GM18519 (cell line): ENCODE data around the gene TEAD1.

Experiments used
- ATAC-seq: cut with Tn5 transposase; IDR thresholded peaks from one replicate; pipeline ENCODE4 v1.9.1; 2021; ENCODE audit warnings: mild to moderate bottlenecking, moderate library complexity; ENCODE audit not compliant: unreplicated experiment, low FRiP score

Gene TEAD1

DNA sequence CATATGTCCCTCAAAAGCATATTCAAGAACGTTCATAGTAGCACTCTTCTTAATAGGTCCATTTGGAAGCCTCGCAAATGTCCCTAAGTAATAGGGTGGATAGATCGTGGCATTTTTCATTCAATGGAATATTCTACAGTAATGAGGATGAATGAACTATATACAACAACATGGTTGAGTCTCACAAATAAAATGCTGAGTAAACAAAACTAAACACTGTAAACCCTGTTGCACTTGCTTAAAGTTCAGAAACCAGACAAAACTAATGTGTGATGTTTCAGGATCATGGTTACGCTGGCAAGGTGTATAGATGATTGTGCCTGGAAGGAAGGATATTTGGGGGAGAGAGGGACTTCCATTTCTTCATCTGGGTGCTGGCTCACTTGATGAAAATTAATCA lies 244.4 kb downstream of the TEAD1 start:
- ATAC-seq, result no peak

DNA sequence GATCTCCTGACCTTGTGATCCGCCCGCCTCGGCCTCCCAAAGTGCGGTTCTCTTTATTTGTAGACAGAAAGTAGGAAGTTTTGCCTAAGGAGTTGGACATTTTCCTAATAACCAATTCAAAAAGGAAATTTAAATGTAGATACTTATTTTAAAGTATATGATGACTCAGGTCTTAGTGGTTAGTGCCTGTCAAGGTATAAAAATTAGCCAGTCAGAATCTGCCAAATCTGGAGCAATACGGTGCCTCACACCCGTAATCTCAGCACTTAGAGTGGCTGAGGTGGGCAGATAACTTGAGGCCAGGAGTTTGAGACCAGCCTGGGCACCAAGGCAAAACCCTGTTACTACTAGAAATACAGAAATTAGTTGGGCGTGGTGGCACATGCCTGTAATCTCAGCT lies 248.2 kb downstream of the TEAD1 start:
- no peak for ATAC-seq

DNA sequence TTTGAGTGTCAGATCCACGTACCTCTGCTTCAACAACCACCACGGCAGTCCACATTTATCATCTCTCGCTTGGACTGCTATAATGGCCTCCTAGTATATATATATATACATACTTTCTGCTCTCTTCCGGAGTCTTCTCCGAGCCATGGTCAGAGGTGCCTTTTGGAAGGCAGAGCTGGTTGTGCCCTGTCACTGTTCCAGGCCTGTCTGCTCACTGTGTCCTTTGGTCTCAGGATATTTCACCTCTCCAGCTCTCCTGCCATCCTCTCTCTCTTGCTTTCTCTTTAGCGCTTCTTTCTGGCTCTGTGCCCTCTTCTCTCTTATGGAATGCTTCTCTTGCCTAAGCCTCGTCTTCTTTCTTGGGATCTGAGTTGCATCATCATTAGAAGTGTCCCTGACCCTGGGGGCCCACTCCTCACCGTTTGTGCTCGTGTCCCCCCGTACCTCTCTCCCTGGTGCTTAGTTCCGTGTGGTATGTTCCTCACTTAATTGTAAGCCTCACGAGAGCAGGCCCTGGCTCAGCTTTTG lies 248.8 kb downstream of the TEAD1 start:
- ATAC-seq, result no peak

- ATAC-seq, result no peak
Observed at GRCh38 chr11:12924650-12925049, 250.4 kb downstream of the TEAD1 start.

DNA sequence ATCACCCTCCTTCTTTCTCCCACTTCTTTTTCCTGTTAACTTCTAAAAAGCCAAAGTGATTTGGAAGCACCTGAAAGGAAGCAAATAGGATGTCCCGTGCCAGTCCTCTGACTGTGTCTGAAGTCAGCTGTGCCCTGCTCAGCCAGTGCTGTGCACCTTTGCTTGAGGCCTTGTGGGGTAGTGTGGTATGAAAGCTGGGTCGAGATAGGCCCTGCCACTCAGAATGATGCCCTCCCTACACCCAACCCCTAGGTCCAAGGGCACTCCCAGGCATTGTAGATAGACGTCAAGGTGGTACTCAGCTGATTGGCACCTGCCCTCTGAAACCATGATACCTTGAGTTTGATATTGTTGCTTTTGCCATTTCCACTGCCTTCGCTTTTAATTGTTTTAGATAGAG lies 251.3 kb downstream of the TEAD1 start:
- ATAC-seq, result no peak

DNA sequence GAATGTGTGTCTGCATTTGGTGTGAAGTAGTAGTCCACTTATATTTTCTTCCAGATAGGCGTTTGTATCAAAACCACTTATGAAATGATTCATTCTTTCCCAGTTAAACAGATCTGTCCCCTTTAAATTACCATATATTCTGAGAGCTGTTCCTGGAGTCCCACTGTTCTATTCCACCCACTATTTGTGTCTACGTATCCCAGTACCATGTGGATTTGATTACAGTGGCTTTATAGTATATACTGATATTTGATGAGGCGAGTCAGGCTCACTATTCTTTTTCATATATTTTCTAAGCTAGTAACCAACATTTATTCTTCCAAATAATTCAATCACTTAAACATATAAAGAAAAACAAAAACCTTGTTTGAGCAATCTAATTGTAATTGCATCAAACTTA lies 253.0 kb downstream of the TEAD1 start:
- ATAC-seq, result no peak

DNA sequence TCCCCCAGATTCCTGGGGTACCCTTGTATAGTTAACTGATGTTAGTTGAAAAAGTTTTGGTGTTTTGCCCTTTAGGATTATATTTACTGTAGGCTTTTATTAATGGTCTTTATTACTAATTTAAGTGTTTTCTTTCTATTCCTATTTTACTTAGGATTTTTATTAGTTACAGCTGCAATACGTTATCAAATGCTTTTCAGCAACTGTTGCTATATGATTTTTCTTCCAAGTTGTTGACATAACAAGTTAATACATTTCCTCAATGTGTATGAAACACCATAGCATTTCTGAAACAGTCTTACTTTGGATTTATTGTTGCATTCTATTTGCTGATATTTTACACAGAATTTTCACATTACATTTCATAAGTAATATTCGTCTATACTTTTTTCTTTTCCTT lies 253.7 kb downstream of the TEAD1 start:
- no peak for ATAC-seq

- ATAC-seq, result no peak
Observed at GRCh38 chr11:12930850-12931249, 256.6 kb downstream of the TEAD1 start.

DNA sequence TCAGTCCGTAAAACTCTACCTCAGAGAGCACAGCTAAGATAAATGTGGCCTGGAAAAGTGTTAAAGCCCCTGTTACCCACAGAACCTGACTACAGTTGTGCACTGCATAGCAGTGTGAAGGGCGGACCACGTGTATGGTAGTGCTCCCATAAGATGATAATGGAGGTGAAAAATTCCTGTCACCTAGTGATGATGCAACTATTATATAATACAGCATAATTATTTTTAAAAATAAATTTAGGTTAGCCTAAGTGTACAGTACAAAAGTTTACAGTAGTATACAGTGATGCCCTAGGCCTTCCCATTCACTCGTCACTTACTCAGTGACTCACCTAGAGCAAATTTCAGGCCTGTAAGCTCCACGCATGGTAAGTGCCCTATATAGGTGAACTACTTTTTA lies 258.3 kb downstream of the TEAD1 start:
- ATAC-seq, result no peak

DNA sequence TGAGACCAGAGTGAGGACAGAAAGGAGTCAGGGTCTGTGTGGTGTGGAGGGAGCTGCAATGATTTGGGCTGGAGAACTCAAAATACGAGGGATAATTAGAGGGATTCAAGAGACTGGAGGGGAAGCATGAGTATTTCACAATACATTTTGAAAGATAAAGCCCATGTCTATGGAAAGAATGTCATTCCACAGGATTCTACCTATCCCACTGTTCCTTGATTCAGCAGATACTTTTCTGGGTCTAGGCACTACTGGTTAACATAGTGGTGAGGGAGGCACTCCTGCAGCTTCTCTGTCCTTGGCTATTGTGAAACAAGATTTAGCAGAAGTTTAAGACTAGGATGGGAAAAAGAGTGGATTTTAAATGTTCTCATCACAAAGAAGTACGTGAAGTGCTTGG lies 262.0 kb downstream of the TEAD1 start:
- no peak for ATAC-seq

DNA sequence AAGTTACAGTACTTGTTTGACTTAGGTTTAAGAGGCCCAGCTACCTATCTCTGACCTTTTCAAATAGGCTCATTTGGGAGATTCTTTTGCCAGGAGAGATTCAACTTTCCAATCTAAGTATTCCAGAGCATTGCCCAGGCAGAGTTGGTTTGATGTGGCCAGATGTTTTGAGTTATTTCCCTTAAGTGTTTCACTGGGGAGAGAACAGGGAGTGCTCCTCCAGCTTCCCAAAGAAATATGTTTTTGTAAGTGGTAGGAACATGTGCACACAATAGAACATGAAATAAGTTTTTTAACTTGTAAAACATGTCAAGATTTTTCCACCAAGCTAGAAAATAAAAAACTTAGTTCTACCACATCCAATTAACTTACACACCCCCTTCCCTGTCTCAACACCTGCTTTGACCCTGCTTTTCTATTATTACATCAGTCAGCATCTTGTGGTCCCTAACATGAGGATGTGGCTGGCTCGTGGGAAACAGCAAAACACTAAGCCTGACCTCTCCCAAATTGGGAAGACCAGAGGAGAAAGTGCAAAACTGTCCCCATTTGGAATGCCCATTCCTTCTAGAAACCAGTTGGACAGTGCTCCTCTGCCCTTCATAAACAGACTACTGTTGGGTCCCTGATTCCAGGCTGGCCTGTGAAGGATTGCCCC lies 264.5 kb downstream of the TEAD1 start:
- no peak for ATAC-seq

GRCh38 chr11:12941671-12942070 lies 267.4 kb downstream of the TEAD1 start:
- ATAC-seq, result no peak

DNA sequence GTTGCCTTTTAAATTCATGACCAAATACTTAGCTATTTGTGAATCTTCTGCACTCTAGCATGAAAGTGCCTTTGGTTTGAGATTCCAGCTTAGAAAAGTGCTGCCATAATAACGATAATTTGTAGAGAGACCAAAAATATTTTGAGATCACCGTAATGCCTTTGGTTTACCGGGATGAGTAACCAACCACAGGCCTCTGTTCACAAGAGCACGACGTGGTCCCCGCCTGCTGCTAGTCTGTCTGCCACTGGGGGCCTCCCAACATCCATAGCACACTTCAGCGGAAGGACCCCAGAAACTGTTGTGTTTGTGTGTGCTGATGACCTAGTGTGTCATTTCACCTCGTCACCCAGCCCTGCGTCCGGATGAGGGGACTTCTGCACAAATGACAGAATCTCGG lies 267.9 kb downstream of the TEAD1 start:
- ATAC-seq, result no peak

DNA sequence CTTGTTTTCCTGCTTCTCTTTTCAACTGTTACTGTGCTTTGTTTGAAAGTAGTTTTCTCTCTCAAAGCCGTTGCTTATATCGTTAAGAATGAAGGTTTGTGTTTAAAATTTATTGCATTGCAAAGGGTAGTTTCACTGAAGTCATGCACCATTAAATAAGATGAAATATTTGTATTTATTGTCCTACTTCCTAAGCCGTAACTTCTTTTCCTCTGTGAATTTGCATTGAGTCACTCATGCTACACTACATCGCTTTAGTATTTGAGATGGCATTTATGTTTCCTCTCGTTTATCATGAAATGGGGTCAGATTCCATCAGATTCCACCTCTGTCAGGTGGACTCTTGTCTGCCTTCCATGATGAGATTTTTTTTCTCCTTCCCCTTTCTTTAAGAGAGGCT lies 269.1 kb downstream of the TEAD1 start:
- no peak for ATAC-seq

GRCh38 chr11:12944889-12945288 lies 270.7 kb downstream of the TEAD1 start:
- ATAC-seq, result no peak

DNA sequence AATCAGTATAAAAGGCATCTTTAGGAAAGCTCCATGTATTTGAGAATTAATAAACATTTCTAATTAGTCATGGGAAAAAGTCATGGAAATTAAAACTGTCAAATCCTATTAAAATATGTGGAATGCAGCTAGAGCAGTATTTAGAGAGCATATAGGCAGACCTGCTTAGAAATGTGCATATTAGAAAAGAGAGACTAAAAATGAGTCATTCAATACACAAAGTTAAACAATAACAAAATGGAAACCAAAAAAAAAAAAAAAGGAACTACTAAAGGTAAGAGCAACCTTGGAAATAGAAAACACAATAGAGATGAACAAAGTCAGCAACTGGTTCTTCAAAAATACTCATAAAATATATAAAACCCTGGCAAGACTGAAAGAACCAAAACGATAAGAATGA lies 275.2 kb downstream of the TEAD1 start:
- no peak for ATAC-seq

DNA sequence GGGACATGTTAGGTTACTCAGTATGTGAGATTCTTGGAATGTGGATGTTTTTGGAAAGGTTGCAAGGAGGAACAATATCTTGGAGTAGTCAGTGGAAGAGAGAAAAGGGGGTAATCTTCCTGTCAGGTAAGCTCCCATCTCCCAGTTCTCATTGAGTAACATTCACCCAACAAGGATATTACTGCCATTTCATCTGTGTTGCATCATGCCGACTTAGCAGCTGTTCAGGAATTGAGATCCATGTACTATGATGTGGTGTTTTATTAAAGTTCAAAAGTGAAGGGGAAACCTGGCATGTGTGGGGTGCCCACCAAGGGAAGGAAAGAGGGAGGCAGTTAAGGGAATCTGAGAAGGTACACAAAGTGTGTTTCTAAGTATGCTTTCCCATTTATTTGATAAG lies 276.4 kb downstream of the TEAD1 start:
- ATAC-seq, result no peak

DNA sequence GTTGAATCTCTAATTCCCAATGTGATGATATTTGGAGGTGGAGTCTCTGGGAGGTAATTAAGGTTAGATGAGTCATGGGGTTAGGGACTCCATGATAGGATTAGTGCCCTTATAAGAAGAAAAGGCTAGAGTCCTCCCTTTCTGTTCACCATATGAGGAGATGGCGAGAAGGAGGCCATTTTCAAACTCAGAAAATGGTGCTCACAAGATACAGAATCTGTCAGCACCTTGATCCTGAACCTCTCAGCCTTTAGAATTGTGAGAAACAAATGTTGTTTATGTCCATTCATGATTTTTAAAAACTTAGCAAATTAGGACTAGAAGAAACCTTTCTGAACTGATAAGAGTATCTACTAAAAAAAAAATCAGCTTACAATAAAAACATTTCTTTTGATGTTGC lies 277.2 kb downstream of the TEAD1 start:
- no peak for ATAC-seq

GRCh38 chr11:12952094-12952493 lies 277.9 kb downstream of the TEAD1 start:
- ATAC-seq, result no peak

GRCh38 chr11:12958986-12959385 lies 284.8 kb downstream of the TEAD1 start:
- ATAC-seq, result no peak

DNA sequence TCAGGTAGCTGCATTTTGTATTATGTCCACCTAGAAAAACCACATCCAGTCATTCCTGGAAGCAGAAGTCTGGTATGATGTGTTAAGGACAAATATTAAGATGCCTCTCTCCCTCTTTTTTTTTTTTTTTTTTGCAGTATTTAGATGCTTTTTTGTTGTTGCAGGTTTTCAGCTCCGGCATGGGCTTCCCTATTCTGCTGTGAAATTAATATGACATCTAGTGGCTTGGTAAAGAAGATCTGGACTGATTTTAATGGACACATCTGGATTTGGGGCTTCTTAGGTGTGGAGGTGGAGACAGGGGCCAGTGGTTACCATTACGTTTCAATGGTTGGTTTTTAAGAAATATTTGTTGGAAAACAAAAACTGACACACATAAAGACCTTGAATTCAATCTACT lies 287.4 kb downstream of the TEAD1 start:
- no peak for ATAC-seq

GRCh38 chr11:12962306-12962705 lies 288.1 kb downstream of the TEAD1 start:
- no peak for ATAC-seq

DNA sequence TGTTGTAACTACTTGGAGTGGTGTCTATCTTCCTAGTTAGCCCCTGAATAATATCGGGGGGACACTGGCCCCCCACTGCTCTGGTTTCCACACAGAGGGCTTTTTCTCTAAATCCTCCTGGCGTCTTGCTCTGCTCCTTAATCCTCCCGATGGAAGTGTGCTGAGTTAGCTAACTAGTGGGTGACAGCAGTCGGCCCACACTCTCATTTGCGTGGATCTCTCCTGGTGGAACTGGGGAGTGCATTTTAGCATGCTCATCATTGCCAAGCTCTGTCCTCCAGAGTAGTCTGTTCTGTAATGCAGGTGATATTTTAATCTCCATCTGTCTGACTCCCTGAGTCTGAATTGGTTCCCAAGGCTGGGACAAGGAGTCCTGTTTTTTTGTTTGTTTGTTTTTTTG lies 288.8 kb downstream of the TEAD1 start:
- no peak for ATAC-seq
